SK-N-SH (cell line): ENCODE measurements around the gene HIPK2. TPM values are rescaled to one million over a fixed set of nuclear protein-coding genes. Genes with fewer than 3 reads are reported as not detected.

Experiments
- CTCF ChIA-PET: fragments of 300-600, 350-600 bp; formaldehyde crosslinking; extraction: SDS; loops from one replicate; lab custom pipeline; 2021; lab: Yijun Ruan, JAX
- POLR2A ChIA-PET: fragments of 350-600 bp; sonication (Branson Sonifier 250); formaldehyde crosslinking; extraction: SDS; loops from one replicate; lab custom pipeline; 2020; ENCODE audit warnings: antibody characterized with exemption, inconsistent platforms; lab: Yijun Ruan, JAX
- DNase-seq: peaks from one replicate; pipeline ENCODE4 v3.0.0; 2012
- H2AFZ ChIP-seq: fragments of 200-600 bp; sonication (generic); 2 replicates; pipeline ENCODE4 v1.8.1; 2016; ENCODE audit warnings: antibody characterized with exemption, mild to moderate bottlenecking, low read depth
- H3F3A ChIP-seq: fragments of 200-600 bp; sonication (generic); replicated peaks from 2 replicates; pipeline ENCODE3; 2016; ENCODE audit warnings: antibody characterized with exemption, mild to moderate bottlenecking; ENCODE audit not compliant: insufficient read depth
- H3K27ac ChIP-seq, 2 experiments: fragments of 200-500 bp in 1 of 2; fragments of 200-600 bp in 1 of 2; sonication (Bioruptor generic) in 1 of 2; sonication (generic), shearing (Covaris generic) in 1 of 2; 2 replicates each; pipeline versions ENCODE4 v1.5.1 to v1.6.1; 2014 to 2016; ENCODE audit warnings: low read depth in 2 of 2, inconsistent platforms in 1 of 2, low read length in 1 of 2, mild to moderate bottlenecking in 1 of 2, mixed read lengths in 1 of 2
- H3K27me3 ChIP-seq: fragments of 200-600 bp; sonication (generic), shearing (Covaris generic); 2 replicates; pipeline ENCODE4 v1.6.1; 2016; ENCODE audit warnings: mixed run types; ENCODE audit not compliant: insufficient read depth
- H3K36me3 ChIP-seq, 2 experiments: fragments of 200-500 bp in 1 of 2; fragments of 200-600 bp in 1 of 2; sonication (Bioruptor generic) in 1 of 2; sonication (generic) in 1 of 2; replicated peaks in 1 of 2; 2 replicates each; pipeline versions ENCODE3 to v1.5.1; 2014 to 2016; ENCODE audit warnings: low read length in 1 of 2, mild to moderate bottlenecking in 1 of 2; ENCODE audit not compliant: insufficient read depth in 2 of 2, control insufficient read depth in 1 of 2
- H3K4me1 ChIP-seq, 2 experiments: fragments of 200-500 bp in 1 of 2; fragments of 200-600 bp in 1 of 2; sonication (Bioruptor generic) in 1 of 2; sonication (generic), shearing (Covaris generic) in 1 of 2; 2 replicates each; pipeline versions ENCODE4 v1.5.1 to v1.6.1; 2014 to 2016; ENCODE audit warnings: low read depth in 1 of 2, low read length in 1 of 2, mixed run types in 1 of 2; ENCODE audit not compliant: insufficient read depth in 2 of 2, control insufficient read depth in 1 of 2
- H3K4me2 ChIP-seq: fragments of 200-600 bp; sonication (generic), shearing (Covaris generic); 2 replicates; pipeline ENCODE4 v1.6.1; 2017; ENCODE audit warnings: mixed run types
- H3K4me3 ChIP-seq, 2 experiments: fragments of 200-500 bp in 1 of 2; fragments of 200-600 bp in 1 of 2; sonication (Bioruptor generic) in 1 of 2; sonication (generic), shearing (Covaris generic) in 1 of 2; 2 replicates each; pipeline versions ENCODE4 v1.5.1 to v1.8.1; 2014 to 2016; ENCODE audit warnings: low read depth in 2 of 2, inconsistent platforms in 1 of 2, low read length in 1 of 2, mild to moderate bottlenecking in 1 of 2, mixed read lengths in 1 of 2, moderate library complexity in 1 of 2
- H3K79me2 ChIP-seq: fragments of 200-600 bp; sonication (generic); 2 replicates; pipeline ENCODE4 v1.8.1; 2017; ENCODE audit warnings: mild to moderate bottlenecking; ENCODE audit not compliant: insufficient read depth
- H3K9ac ChIP-seq: fragments of 200-600 bp; sonication (generic); 2 replicates; pipeline ENCODE4 v1.6.1; 2017; ENCODE audit warnings: mixed run types
- H3K9me2 ChIP-seq: fragments of 200-600 bp; sonication (generic); 2 replicates; pipeline ENCODE4 v1.6.1; 2017; ENCODE audit warnings: mixed run types
- H3K9me3 ChIP-seq: fragments of 200-600 bp; sonication (generic); 2 replicates; pipeline ENCODE4 v1.6.1; 2017; ENCODE audit warnings: mixed run types, mild to moderate bottlenecking, moderate library complexity
- H4K20me1 ChIP-seq: fragments of 200-600 bp; sonication (generic); 2 replicates; pipeline ENCODE4 v1.6.1; 2017; ENCODE audit warnings: mild to moderate bottlenecking, mixed run types; ENCODE audit not compliant: insufficient read depth
- ELF1 ChIP-seq: IDR thresholded peaks from 2 replicates; pipeline ENCODE4 v1.4.0; 2012
- EZH2phosphoT487 ChIP-seq: fragments of 200-600 bp; sonication (generic); IDR thresholded peaks from 2 replicates; pipeline ENCODE4 v1.6.1; 2017; ENCODE audit warnings: low read depth, mixed run types, mild to moderate bottlenecking, antibody characterized with exemption, moderate library complexity, borderline replicate concordance
- FOXM1 ChIP-seq: IDR thresholded peaks from 2 replicates; pipeline ENCODE4 v1.4.0; 2012; ENCODE audit warnings: low read depth, mild to moderate bottlenecking
- GATA2 ChIP-seq: sonication (generic); formaldehyde crosslinking; IDR thresholded peaks from 2 replicates; pipeline ENCODE4 v1.5.0; 2020; ENCODE audit warnings: mild to moderate bottlenecking, missing genetic modification reagents
- MEF2A ChIP-seq: IDR thresholded peaks from 2 replicates; pipeline ENCODE4 v1.4.0; 2012; ENCODE audit warnings: low read depth, borderline replicate concordance
- MXI1 ChIP-seq: IDR thresholded peaks from 2 replicates; pipeline ENCODE4 v1.6.1; 2012; ENCODE audit warnings: mild to moderate bottlenecking, low read depth, low read length, improper control_type of control experiment
- NFIC ChIP-seq: IDR thresholded peaks from 2 replicates; pipeline ENCODE4 v1.4.0; 2012; ENCODE audit warnings: borderline replicate concordance
- NRF1 ChIP-seq: IDR thresholded peaks from 2 replicates; pipeline ENCODE4 v1.6.1; 2012; ENCODE audit warnings: low read depth, mild to moderate bottlenecking, low read length
- RCOR1 ChIP-seq: fragments of 150-350 bp; IDR thresholded peaks from 2 replicates; pipeline ENCODE4 v1.6.1; 2017; ENCODE audit warnings: antibody characterized with exemption, low read length
- REST ChIP-seq: IDR thresholded peaks from 2 replicates; pipeline ENCODE4 v1.6.1; 2012; ENCODE audit warnings: mild to moderate bottlenecking, low read depth, low read length, moderate library complexity
- RFX5 ChIP-seq: IDR thresholded peaks from 2 replicates; pipeline ENCODE4 v1.6.1; 2012; ENCODE audit warnings: mild to moderate bottlenecking, improper control_type of control experiment, low read length
- RXRA ChIP-seq: IDR thresholded peaks from 2 replicates; pipeline ENCODE4 v1.4.0; 2012; ENCODE audit warnings: low read depth, mild to moderate bottlenecking, borderline replicate concordance
- SIN3A ChIP-seq: IDR thresholded peaks from 2 replicates; pipeline ENCODE4 v1.6.1; 2012; ENCODE audit warnings: low read depth, mild to moderate bottlenecking, low read length, moderate library complexity, borderline replicate concordance
- SMC3 ChIP-seq: IDR thresholded peaks from 2 replicates; pipeline ENCODE4 v1.6.1; 2012; ENCODE audit warnings: low read depth, low read length, improper control_type of control experiment
- TAF1 ChIP-seq: IDR thresholded peaks from 2 replicates; pipeline ENCODE4 v1.6.1; 2012; ENCODE audit warnings: low read depth, mild to moderate bottlenecking, low read length, moderate library complexity, borderline replicate concordance
- USF1 ChIP-seq: IDR thresholded peaks from 2 replicates; pipeline ENCODE4 v1.4.0; 2012; ENCODE audit warnings: low read depth, borderline replicate concordance
- YY1 ChIP-seq: IDR thresholded peaks from 2 replicates; pipeline ENCODE4 v1.4.0; 2012; ENCODE audit warnings: low read depth, mild to moderate bottlenecking
- ZBTB33 ChIP-seq: IDR thresholded peaks from 2 replicates; pipeline ENCODE4 v1.4.0; 2012; ENCODE audit warnings: low read depth, borderline replicate concordance
- WGBS: methylation state at CpG from one replicate; pipeline ENCODE4 v1.1.6; 2017; ENCODE audit warnings: low lambda C conversion rate; 5-methylcytosine and 5-hydroxymethylcytosine counted together
- polyA plus RNA-seq, 3 experiments: library from polyadenylated mRNA; depleted of rRNA; stranded (reverse); fragments of >200 nt; gene quantifications; 2 replicates each; pipeline ENCODE4 v1.2.3, GENCODE V29; 2012
- TF ChIP-seq, protein P1 (sequence below): fragments of 200-600 bp; sonication (generic); IDR thresholded peaks from 2 replicates; pipeline ENCODE4 v1.6.1; 2017; ENCODE audit warnings: antibody characterized with exemption, mild to moderate bottlenecking, moderate library complexity
- TF ChIP-seq, protein P2 (sequence below): IDR thresholded peaks from 2 replicates; pipeline ENCODE4 v1.4.0; 2012; ENCODE audit warnings: low read depth

Gene HIPK2
- polyA plus RNA-seq, 1 of the 3 experiments (the other 2 are of a cell fraction), result 14.2 TPM

DNA sequence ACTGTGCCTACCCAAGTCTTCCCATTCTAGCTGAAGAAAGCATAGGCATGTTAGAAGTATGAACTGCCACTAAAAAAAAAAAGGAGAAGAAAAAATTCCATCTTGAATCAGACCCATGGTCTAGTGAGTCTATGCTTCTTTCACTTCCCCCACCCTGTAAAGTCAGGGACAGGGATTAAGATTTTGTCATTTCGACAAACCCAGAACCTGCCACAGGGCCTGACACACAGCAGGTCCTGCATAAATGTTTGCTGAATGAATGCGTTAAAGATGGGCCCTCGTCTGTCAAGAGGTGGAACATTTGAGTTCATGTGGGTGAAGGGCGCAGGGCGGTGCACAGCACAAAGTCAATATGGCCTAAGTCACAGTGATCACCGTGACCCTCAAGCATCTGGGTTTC, 4.9 kb downstream of the HIPK2 start:
- Histone ChIP-seq H4K20me1 (peaks cover 32% of the 10 kb centered on the region), H3K4me1 (peaks cover 25 to 55% of the 10 kb centered on the region in 2 experiments), H3K4me2 (peak overlapping the region; percentile 90), H3K36me3 (peaks cover 13 to 18% of the 10 kb centered on the region in 2 experiments), H3K9me3 (no peaks in the 10 kb centered on the region), H3F3A (peaks cover 64% of the 10 kb centered on the region), H2AFZ (no peak overlapping the region), H3K4me3 (no peak overlapping the region), H3K27me3 (no peaks in the 10 kb centered on the region), H3K9ac (no peak overlapping the region), H3K27ac (peak overlapping the region in 1 of 2 experiments; percentile 97; a peak in 2 of 4 replicates), H3K9me2 (no peaks in the 10 kb centered on the region), H3K79me2 (peaks cover 81% of the 10 kb centered on the region)
- 92% methylated on average over 6 of the region's 6 CpGs for WGBS
- DNase-seq, result no peak
- TF ChIP-seq EZH2phosphoT487 (no peak), ZBTB33 (no peak), GATA2 (CRISPR knock-in tag) (no peak), USF1 (no peak), RXRA (no peak), RFX5 (no peak), SMC3 (no peak), NFIC (no peak), NRF1 (no peak), FOXM1 (no peak), REST (no peak), SIN3A (no peak), RCOR1 (no peak), YY1 (no peak), MXI1 (no peak), ELF1 (no peak), MEF2A (no peak), TAF1 (no peak)
- TF ChIP-seq, protein P1, sequence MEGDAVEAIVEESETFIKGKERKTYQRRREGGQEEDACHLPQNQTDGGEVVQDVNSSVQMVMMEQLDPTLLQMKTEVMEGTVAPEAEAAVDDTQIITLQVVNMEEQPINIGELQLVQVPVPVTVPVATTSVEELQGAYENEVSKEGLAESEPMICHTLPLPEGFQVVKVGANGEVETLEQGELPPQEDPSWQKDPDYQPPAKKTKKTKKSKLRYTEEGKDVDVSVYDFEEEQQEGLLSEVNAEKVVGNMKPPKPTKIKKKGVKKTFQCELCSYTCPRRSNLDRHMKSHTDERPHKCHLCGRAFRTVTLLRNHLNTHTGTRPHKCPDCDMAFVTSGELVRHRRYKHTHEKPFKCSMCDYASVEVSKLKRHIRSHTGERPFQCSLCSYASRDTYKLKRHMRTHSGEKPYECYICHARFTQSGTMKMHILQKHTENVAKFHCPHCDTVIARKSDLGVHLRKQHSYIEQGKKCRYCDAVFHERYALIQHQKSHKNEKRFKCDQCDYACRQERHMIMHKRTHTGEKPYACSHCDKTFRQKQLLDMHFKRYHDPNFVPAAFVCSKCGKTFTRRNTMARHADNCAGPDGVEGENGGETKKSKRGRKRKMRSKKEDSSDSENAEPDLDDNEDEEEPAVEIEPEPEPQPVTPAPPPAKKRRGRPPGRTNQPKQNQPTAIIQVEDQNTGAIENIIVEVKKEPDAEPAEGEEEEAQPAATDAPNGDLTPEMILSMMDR, result no peak
- TF ChIP-seq, protein P2, sequence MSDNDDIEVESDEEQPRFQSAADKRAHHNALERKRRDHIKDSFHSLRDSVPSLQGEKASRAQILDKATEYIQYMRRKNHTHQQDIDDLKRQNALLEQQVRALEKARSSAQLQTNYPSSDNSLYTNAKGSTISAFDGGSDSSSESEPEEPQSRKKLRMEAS, result no peak
- CTCF ChIA-PET, result interaction anchor here (0.7 to 4.2 kb wide), 4 partner anchors 12 to 126 kb away, joined by 3 to 21 read pairs (median 5); no protein-coding TSS in a partner anchor
- POLR2A ChIA-PET, result no interaction called here
